Sciatic nerve (tissue), 2 donors: ENCODE data around the gene ZBTB44. TPM values are rescaled to one million over a fixed set of nuclear protein-coding genes. Genes with fewer than 3 reads are reported as not detected.

Experiments used
- ATAC-seq: fragments of 200-7000 bp; cut with Tn5 transposase; one replicate; pipeline ENCODE4 v1.9.1; 2020; ENCODE audit warnings: mild to moderate bottlenecking, moderate library complexity
- DNase-seq: peaks from one replicate; pipeline ENCODE4 v3.0.0-alpha.2; 2020; ENCODE audit warnings: low spot score
- intact Hi-C: fragments of 100-400 bp; cut with DNase I; formaldehyde crosslinking; loops from one replicate; pipeline ENCODE4 v1.14.2; 2022
- total RNA-seq: library from RNA; stranded (reverse); fragmentation: NEBNext Ultra II Directional; extraction: Animal tissue kit (Norgen Biotek cat#: 25700); gene quantifications from one replicate; pipeline ENCODE4 v1.2.1, GENCODE V29; 2021
- donor health status: DM: no; HTN: no; CAD: no.
- donor health status: DM: no; HTN: no; CAD: no.

ZBTB44 gene
- total RNA-seq, 1 donor from 2014 or later: 61.3 TPM

DNA sequence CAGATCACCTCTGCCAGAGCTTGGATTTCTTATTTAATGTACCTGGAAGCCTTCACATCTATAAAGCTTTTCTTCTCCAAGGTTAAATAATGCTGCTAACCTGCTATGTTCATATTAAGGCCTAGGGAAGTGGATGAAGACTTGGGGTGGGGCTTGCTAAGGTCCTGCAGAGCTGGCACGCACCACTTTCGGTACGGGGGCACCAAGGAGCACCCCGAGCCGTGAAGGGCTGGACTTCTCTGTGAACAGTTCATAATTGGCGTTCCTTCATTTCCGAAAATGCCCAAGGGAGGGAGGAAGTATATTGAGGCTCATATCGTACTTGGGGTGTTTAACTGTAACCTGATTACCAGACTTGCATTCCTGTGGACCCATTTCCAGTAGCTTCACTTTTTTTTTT, 95.6 kb downstream of the ZBTB44 start:
- intact Hi-C loops: loop anchor here (10.0 kb wide), 1 partner anchor 206 kb away; the partner anchor contains the start of gene ADAMTS8
- no peak for ATAC-seq
- no peak for DNase-seq

DNA sequence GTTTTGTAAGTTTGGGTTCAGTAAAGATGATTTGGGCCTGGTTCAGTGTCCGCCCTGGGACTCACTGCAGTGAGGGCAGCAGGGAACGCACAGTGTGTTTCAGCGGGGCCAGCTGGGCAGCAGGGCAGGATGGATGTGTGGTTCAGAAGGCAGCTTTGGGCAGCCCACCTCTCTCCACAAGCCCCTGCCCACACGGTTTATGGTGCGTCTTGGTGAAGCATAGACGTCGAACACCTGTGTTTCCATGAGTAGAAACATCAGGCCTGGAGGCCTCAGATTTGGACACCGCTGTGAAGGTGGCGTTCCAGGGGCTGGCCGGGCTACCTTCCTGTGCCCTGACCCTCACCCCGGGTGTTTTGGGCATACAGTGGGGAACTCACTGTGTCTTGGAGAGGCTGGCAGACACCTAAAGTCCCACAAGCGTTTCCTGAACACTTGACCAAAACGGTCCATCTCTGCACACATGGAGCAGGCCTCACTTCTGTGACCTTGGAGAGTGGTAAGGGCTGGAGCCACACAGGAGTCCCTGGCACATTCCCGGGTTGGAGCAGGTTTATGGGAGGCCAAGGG, 96.1 kb downstream of the ZBTB44 start:
- no peak for ATAC-seq
- peak; percentile 23 for DNase-seq
- intact Hi-C loops: loop anchor here (10.0 kb wide), 1 partner anchor 206 kb away; the partner anchor contains the start of gene ADAMTS8

DNA sequence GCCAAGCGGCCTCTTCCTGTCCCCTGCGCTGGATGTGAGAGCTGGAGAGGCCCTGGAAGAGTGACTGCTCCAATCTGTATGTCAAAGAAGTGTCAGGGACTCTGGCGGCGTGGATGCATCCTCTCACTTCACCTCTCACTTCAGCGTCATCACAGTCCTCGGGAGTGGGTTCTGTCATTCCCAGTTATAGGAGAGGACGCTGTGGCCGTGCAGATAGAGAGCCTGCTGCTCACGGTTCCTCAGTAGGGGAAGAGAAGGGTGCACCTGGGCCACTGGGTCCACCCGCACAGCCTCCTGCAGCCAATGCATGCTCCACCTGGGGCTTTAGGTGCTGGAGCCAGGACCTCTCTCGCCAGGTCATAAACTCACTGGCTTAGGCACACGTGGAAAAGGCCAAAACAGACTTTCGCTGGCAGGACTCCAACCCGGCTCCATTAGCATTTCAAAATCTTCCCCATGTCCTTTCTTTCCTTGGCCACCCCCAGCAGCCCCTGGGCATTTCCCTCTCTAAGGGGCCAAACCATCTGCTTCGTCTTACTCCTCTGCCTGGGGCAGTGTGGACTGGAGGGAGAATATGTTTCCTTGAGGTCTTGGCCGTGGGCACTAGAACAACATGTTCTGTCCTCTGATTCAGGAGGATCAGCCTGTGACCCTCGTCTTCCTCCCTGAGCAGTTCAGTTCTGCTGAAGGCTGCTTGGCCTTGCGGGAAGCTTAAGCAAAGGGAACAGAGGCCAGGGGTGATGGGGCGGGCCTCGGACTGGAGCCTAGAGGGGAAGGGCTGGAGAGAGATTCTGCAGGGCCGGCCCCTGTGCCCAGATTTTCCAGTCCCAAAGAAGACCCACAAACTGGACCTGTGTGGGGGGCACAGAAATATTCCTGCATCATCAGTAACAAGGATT, 97.3 kb downstream of the ZBTB44 start:
- intact Hi-C loops: loop anchor here (10.0 kb wide), 1 partner anchor 207 kb away; the partner anchor contains the start of gene ADAMTS8
- DNase-seq: peak; percentile 53
- no peak for ATAC-seq

DNA sequence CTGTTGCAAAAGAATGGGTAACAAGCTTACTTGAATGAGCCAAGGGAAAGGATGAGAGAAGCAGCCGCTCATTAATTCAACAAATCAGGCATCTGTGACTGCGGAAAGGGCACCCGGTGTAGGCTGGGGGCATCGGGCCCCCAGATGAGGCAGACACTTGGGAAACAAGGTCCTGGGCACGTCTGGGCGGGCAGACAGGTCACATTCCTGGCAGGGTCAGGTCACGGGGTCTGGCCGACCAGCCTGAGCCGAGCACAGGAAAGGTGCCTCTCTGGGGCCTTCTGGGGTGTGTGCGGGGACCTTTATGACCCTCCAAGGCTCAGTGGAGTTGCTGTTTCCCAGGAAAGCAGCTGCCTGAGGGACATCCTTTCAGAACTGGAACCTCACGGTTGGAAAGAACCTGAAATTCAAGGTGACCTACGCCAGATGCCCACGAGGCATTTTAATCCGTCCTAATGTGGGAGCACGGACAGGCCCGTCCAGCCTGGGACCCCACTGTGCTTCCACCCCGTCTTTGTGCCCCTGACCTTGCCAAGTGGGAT, 98.1 kb downstream of the ZBTB44 start:
- ATAC-seq (no peak), DNase-seq (peak; percentile 26)
- intact Hi-C loops: loop anchor here (10.0 kb wide), 1 partner anchor 208 kb away; the partner anchor contains the start of gene ADAMTS8

GRCh38 chr11:130216221-130216550, 98.5 kb downstream of the ZBTB44 start:
- intact Hi-C loops: loop anchor here (10.0 kb wide), 1 partner anchor 209 kb away; the partner anchor contains the start of gene ADAMTS8

DNA sequence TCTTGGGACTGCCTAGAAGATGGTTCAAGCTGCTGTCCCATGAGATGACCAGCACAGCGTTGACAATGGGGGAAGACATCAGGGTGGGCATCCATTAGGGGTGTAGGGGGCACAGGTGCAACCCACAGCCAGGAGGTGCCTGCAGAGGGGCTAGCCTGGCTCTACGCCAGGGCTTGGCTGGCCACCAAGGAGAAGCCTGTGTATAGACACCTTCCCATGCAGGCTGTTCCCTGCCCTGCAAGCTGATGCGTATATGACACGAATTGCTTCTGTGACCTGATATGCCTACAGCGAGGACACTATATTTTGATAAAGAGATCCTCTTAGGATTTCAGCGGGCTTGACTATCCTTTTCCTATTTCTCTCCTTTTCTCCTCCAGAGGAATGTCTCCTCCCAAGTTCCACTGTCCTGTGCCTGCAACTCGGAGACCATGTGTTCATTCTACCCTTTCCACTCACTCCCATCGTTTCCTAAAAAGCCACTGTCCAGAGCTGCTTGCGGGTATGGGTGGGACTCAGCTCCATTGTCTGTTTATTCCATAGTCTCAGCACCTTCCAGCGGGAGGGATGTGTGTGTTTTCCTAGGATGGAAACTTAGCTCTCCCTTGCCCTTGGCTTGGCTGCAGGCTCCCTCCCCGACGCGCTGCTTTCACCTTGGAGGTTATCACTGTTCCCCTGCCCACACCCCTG, 99.0 kb downstream of the ZBTB44 start:
- peak; percentile 47 for DNase-seq
- ATAC-seq: no peak
- intact Hi-C loops: loop anchor here (10.0 kb wide), 1 partner anchor 209 kb away; the partner anchor contains the start of gene ADAMTS8

More at GRCh38 chr11:130216221-130216550, 98.5 kb downstream of the ZBTB44 start:
- DNase-seq (no peak), ATAC-seq (no peak)

DNA sequence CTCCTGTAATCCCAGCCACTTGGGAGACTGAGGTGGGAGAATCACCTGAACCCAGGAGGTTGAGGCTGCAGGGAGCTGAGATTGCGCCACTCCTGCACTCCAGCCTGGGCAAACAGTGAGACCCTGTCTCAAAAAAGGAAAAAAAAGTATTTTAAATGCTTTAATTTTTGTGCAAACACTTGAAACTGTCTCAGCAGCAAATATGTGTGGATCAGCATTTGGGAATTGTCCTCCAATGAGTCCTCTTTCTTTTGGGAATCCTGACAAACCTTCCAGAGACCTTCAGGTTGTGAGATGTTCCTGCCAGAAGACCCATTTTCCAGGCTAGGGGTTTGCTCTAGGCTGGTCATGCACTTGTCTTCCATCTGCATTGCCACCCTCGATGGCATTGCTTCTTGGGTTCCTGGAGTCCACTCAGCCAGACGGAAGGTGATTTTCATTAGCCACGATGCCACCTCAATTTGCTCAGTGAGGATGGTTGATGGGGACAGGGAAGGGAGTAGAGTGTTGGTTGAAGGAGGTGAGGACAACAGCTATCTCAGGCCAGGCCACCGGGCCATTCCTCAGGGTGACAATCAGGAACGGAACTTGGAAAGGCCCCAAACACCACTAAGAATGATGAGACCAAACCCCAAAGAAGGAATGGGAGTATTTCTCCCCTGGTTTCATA, 99.7 kb downstream of the ZBTB44 start:
- peak; percentile 21 for DNase-seq
- ATAC-seq: no peak
- intact Hi-C loops: loop anchor here (10.0 kb wide), 1 partner anchor 210 kb away; the partner anchor contains the start of gene ADAMTS8

GRCh38 chr11:130213979-130214281, 100.8 kb downstream of the ZBTB44 start:
- peak; percentile 6 for DNase-seq
- intact Hi-C loops: loop anchor here (10.0 kb wide), 1 partner anchor 211 kb away; the partner anchor contains the start of gene ADAMTS8
- ATAC-seq: no peak

DNA sequence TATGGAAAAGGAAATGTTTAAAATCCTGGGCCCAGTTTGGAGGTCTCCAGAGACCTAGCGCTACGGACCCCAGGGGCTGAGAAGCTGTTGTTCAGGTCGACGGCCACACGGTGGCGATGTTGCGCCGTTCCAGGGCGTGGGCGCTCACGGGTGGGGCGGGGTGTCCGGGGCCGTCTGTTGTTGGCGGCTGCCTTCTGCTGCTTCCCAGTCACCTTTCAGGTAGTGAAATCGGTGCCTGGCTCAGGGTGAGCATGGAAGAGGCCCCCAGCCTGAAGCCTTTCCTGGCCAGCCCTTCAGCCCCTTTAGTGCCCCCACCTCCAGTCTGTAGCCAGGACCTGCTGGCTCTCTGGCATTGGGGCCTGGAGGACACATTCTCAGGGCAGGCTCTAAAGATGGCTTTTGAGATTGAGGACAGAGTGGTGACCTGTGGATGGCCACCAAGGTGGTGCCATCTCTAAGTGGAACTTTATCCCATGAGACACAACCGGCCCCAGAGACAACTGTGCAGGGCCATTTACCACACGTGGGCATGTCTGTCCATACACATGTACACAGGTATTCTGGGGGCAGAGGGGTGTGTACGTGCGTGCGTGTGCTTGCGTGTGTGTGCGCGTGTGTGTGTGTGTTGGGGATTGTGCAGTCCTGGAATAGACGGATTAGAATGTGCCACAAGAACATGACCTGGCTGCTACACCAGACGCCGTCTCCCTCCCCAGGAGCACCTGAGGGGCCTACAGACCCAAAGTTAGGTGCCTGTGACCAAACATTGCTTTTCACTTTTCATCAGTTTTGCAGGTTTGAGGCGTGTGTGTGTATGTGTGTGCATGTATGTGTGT, 101.4 kb downstream of the ZBTB44 start:
- intact Hi-C loops: loop anchor here (10.0 kb wide), 1 partner anchor 211 kb away; the partner anchor contains the start of gene ADAMTS8
- peak; percentile 83 for DNase-seq
- peak; percentile 84 for ATAC-seq

GRCh38 chr11:130212431-130212961, 102.2 kb downstream of the ZBTB44 start:
- peak; percentile 31 for ATAC-seq
- intact Hi-C loops: loop anchor here (10.0 kb wide), 1 partner anchor 212 kb away; the partner anchor contains the start of gene ADAMTS8

GRCh38 chr11:130211781-130212401, 102.8 kb downstream of the ZBTB44 start:
- ATAC-seq: no peak
- peak; percentile 51 for DNase-seq
- intact Hi-C loops: loop anchor here (10.0 kb wide), 1 partner anchor 213 kb away; the partner anchor contains the start of gene ADAMTS8

More at GRCh38 chr11:130212431-130212961, 102.2 kb downstream of the ZBTB44 start:
- peak; percentile 42 for DNase-seq

DNA sequence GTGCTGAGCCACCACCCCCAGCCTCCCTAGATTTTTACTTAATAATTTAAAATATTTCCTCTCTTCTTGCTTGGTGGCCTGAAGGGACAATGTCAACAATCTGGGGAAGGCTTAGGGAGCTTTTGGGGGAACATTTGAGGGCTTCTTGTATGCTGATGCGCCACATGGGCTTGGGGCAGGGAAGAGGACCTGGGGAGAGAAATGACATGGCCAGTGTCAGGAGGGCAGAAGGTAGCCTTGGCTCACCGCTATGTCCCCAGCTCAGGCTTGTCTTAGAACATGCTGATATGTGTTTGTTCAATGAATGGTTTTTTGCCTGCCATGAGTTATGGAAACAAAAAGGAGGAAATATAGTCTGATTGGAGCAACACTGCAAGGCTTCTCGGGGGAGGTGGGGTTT, 103.6 kb downstream of the ZBTB44 start:
- ATAC-seq (no peak), DNase-seq (peak; percentile 18)
- intact Hi-C loops: loop anchor here (10.0 kb wide), 1 partner anchor 214 kb away; the partner anchor contains the start of gene ADAMTS8

DNA sequence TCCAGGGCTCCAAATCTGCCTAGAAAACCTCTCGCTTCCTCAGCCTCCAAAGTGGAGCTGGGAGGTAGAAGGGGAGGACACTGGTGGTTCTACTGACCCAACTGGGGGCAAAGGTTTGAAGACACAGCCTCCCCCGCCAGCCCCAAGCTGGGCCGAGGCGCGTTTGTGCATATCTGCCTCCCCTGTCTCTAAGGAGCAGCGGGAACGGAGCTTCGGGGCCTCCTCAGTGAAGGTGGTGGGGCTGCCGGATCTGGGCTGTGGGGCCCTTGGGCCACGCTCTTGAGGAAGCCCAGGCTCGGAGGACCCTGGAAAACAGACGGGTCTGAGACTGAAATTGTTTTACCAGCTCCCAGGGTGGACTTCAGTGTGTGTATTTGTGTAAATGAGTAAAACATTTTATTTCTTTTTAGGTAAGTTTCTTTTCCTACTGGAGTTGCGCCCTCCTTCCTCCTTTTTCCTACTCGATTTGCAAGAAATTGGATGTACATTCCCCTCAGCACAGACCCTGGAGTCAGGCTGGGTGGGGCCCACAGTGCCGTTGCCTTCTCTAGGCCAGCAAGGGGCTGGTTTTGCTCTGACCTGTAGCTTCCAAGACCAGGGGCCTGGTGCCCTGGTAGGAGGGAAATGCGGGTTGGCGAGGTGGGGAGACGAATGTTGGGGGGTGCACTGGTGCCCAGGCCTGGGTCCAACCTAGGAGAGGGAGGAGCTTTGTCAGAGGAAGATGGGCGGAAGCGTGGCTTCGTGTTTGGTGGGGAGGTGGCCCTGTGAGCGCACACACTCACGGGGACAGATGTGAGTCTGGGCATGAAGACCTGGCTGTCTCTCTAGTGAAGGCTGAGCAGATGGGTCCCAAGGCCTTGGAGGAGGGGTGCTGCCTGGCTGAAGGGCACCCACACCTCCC, 104.5 kb downstream of the ZBTB44 start:
- intact Hi-C loops: loop anchor here (10.0 kb wide), 1 partner anchor 215 kb away; the partner anchor contains the start of gene ADAMTS8
- no peak for ATAC-seq
- DNase-seq: peak; percentile 51

- intact Hi-C loops: no loop called here
- DNase-seq (peak; percentile 53), ATAC-seq (no peak)
Observed at GRCh38 chr11:130209128-130209932, 105.4 kb downstream of the ZBTB44 start.
